K562 (cell line): Measurements from ENCODE around the gene SLC38A10. TPM values are rescaled to one million over a fixed set of nuclear protein-coding genes. Genes with fewer than 3 reads are reported as not detected.

Source experiments
- ATAC-seq: fragments of 200-7000 bp; cut with Tn5 transposase; 3 replicates; pipeline ENCODE4 v1.9.1; 2020; ENCODE audit warnings: moderate library complexity
- BruUV-seq: library from RNA; stranded (reverse); fragments of 400-500 nt; replicated peaks from 2 replicates; lab custom pipeline; 2021; lab: Mats Ljungman, UMichigan
- CTCF ChIA-PET: fragments of 300-600 bp; formaldehyde crosslinking; extraction: SDS; loops from one replicate; lab custom pipeline; 2021; ENCODE audit warnings: low intra/inter-chr PET ratio; lab: Yijun Ruan, JAX
- POLR2A ChIA-PET: fragments of 300-600, 350-650 bp; sonication (Branson Sonifier 250); formaldehyde crosslinking; extraction: SDS; loops from one replicate; lab custom pipeline; 2021; ENCODE audit warnings: antibody characterized with exemption, inconsistent platforms; lab: Yijun Ruan, JAX
- DNase-seq, 4 experiments: peaks; one replicate each; pipeline versions ENCODE4 v3.0.0 to v3.0.0-alpha.2; 2011 to 2018; ENCODE audit warnings: low spot score in 3 of 4, mixed read lengths in 3 of 4; ENCODE audit errors: extremely low read depth in 1 of 4
- FAIRE-seq: peaks from 2 replicates; lab custom pipeline; 2011; peaks lifted over from hg19 to GRCh38; lab: Jason Lieb, UNC
- H2AFZ ChIP-seq: 2 replicates; pipeline ENCODE4 v1.6.0; 2011; ENCODE audit warnings: low read depth, low read length, control low read depth, inconsistent platforms
- H3K27ac ChIP-seq: fragments of 200-600 bp; 3 replicates; pipeline ENCODE4 v1.8.0; 2011; ENCODE audit warnings: low read depth, mild to moderate bottlenecking, control low read depth, inconsistent platforms, low read length, moderate library complexity, mixed read lengths; ENCODE audit errors: extremely low read depth
- H3K27me3 ChIP-seq, 2 experiments: fragments of 300-600 bp in 1 of 2; 2 replicates in 1 of 2; 3 replicates in 1 of 2; pipeline versions ENCODE4 v1.6.0 to v1.8.0; 2011; ENCODE audit warnings: inconsistent platforms in 2 of 2, low read length in 2 of 2, mild to moderate bottlenecking in 1 of 2, mixed read lengths in 1 of 2, moderate library complexity in 1 of 2; ENCODE audit not compliant: control insufficient read depth in 2 of 2, insufficient read depth in 2 of 2
- H3K36me3 ChIP-seq: fragments of 300-600 bp; 3 replicates; pipeline ENCODE4 v1.8.0; 2011; ENCODE audit warnings: mild to moderate bottlenecking, low read length, inconsistent platforms; ENCODE audit not compliant: control insufficient read depth, insufficient read depth
- H3K4me1 ChIP-seq, 2 experiments: fragments of 200-600 bp in 1 of 2; replicated peaks in 1 of 2; 2 replicates in 1 of 2; 3 replicates in 1 of 2; pipeline versions ENCODE4 v1.5.1 to v1.8.0; 2011; ENCODE audit warnings: inconsistent platforms in 2 of 2, low read length in 2 of 2, mild to moderate bottlenecking in 1 of 2, mixed read lengths in 1 of 2, moderate library complexity in 1 of 2; ENCODE audit not compliant: control insufficient read depth in 2 of 2, insufficient read depth in 2 of 2
- H3K4me2 ChIP-seq: 2 replicates; pipeline ENCODE4 v1.6.1; 2011; ENCODE audit warnings: low read length, control low read depth, inconsistent platforms, mixed read lengths; ENCODE audit not compliant: insufficient read depth
- H3K4me3 ChIP-seq: fragments of 200-600 bp; sonication (generic), shearing (Covaris generic); 2 replicates; pipeline ENCODE4 v1.5.1; 2016; ENCODE audit warnings: control low read depth, inconsistent platforms
- H3K79me2 ChIP-seq: fragments of 200-600 bp; 3 replicates; pipeline ENCODE4 v1.8.0; 2011; ENCODE audit warnings: low read length, inconsistent platforms; ENCODE audit not compliant: control insufficient read depth, insufficient read depth
- H3K9ac ChIP-seq, 2 experiments: 2 replicates each; pipeline versions ENCODE4 v1.6.0 to v1.6.1; 2011; ENCODE audit warnings: low read depth in 2 of 2, low read length in 2 of 2, control low read depth in 1 of 2, inconsistent platforms in 1 of 2, mild to moderate bottlenecking in 1 of 2, mixed read lengths in 1 of 2; ENCODE audit not compliant: insufficient read depth in 1 of 2
- H3K9me1 ChIP-seq: one replicate; pipeline ENCODE4 v1.6.0; 2011; ENCODE audit warnings: inconsistent platforms, mild to moderate bottlenecking, low read length, moderate library complexity; ENCODE audit not compliant: control insufficient read depth, insufficient read depth
- H3K9me3 ChIP-seq: replicated peaks from 2 replicates; pipeline ENCODE4 v1.5.1; 2011; ENCODE audit warnings: low read depth, low read length, inconsistent platforms; ENCODE audit not compliant: control insufficient read depth, insufficient read depth
- H4K20me1 ChIP-seq: replicated peaks from 2 replicates; pipeline ENCODE4 v1.6.1; 2011; ENCODE audit warnings: low read length, inconsistent platforms, mixed read lengths; ENCODE audit not compliant: control insufficient read depth, insufficient read depth
- RBM22 ChIP-seq: fragments of 200-400 bp; formaldehyde crosslinking; IDR thresholded peaks from 2 replicates; pipeline ENCODE4 v1.6.1; 2018; ENCODE audit warnings: low read length, low read depth; ENCODE audit not compliant: poor library complexity, severe bottlenecking
- RCOR1 ChIP-seq, 2 experiments: IDR thresholded peaks; 2 replicates each; pipeline ENCODE4 v1.6.1; 2012; ENCODE audit warnings: low read depth in 2 of 2, low read length in 2 of 2, borderline replicate concordance in 1 of 2, improper control_type of control experiment in 1 of 2
- ZNF280B ChIP-seq: fragments of 250-450 bp; sonication (Bioruptor Pico); IDR thresholded peaks from 2 replicates; pipeline ENCODE4 v1.5.1; 2021; ENCODE audit warnings: mild to moderate bottlenecking
- WGBS: fragments of 100-300 bp; shearing (Covaris generic); methylation state at CpG from one replicate; pipeline ENCODE4 v1.1.6; 2016; ENCODE audit warnings: low coverage, mixed read lengths; ENCODE audit not compliant: insufficient coverage; ENCODE audit errors: missing lambda C conversion rate; 5-methylcytosine and 5-hydroxymethylcytosine counted together
- in situ Hi-C: fragments of 300-500 bp; cut with MboI; formaldehyde crosslinking; loops from 4 replicates; pipeline ENCODE4 v1.15.0; 2018; ENCODE audit warnings: inconsistent platforms, mixed read lengths
- intact Hi-C: fragments of 100-400 bp; cut with micrococcal nuclease; formaldehyde crosslinking; loops from 2 replicates; pipeline ENCODE4 v1.14.2; 2022
- polyA plus RNA-seq, 8 experiments: library from polyadenylated mRNA; depleted of rRNA in 4 of 8; stranded (reverse) in 5 of 8; unstranded in 3 of 8; fragments of >200 nt; fragmentation: Nextera tagmentation in 2 of 8; fragmentation: Illumina TruSeq in 1 of 8; extraction: Ambion mirVana in 2 of 8; extraction: Trizol in 1 of 8; gene quantifications; 2 replicates each; pipeline versions ENCODE4 v1.2.1 to v1.2.3, GENCODE V29; 2011 to 2014; ENCODE audit warnings: inconsistent platforms in 1 of 8, missing spikeins in 1 of 8
- total RNA-seq, 7 experiments: library from RNA; depleted of rRNA in 6 of 7; stranded (reverse); fragments of >200 nt in 6 of 7; fragmentation: Illumina TruSeq in 2 of 7; extraction: Trizol in 2 of 7; gene quantifications; 2 replicates each; pipeline versions ENCODE4 v1.2.1 to v1.2.3, GENCODE V29; 2011 to 2021; ENCODE audit warnings: low replicate concordance in 1 of 7

Gene SLC38A10
- total and polyA plus RNA-seq, 9 of the 15 experiments (the other 6 are each of a cell fraction or from before 2014, with no cell fraction given) = 0.45 to 54.2 (median 13.8) TPM

DNA sequence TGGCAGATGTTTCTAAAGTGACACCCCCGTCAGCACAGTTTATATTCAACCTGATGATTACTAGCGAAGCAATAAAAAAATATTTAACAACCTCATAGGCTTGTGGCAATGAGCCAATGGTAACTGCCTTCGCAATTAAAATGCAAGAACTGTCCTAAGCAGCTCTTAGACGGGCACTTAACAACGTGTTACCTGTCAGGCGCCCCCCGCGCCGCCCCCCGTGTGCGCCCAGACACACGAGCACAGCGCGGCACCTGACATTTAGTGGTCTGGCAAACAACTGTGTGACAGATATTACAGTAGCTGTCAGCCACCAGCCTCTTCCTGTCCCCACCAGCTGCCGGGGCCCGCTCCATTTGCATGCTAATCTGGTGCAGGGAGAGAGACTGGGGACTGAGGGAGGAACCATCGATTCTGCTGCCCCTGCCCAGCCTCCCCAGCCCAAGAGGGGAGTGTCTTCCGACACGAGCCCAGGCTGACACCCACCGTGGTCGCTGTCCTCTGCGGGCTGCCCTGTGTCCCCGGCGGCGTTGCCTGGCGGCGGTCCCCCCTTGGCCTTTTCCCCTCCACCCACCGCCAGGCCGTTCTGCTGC lies 43.3 kb downstream of the SLC38A10 start:
- DNase-seq (no peak), ATAC-seq (no peak), FAIRE-seq (no peak)
- H3K27ac ChIP-seq = no peak overlapping the region
- 0 out of 4 replicates have a peak overlapping the region, but pooled peaks of 1 of the 2 experiments have one; percentile 37 for H3K9ac ChIP-seq
- H3K9me3 ChIP-seq = no peaks in the 10 kb centered on the region
- H2AFZ ChIP-seq = no peak overlapping the region
- no peaks in the 10 kb centered on the region for H3K9me1 ChIP-seq
- ChIA-PET CTCF (interaction anchor here (0.6 kb wide), 1 partner anchor 349 kb away, joined by 3 read pairs; no protein-coding TSS in a partner anchor), POLR2A (no interaction called here)
- H3K27me3 ChIP-seq = no peaks in the 10 kb centered on the region
- no peaks in the 10 kb centered on the region for H3K79me2 ChIP-seq
- 91% methylated on average over 23 of the region's 29 CpGs for WGBS
- intact Hi-C loops (loop anchor here (5.0 kb wide), 1 partner anchor 40 kb away; no protein-coding TSS in a partner anchor), in situ Hi-C loops (no loop called here)
- peaks cover 0 to 41% of the 10 kb centered on the region in 2 experiments; a peak in 2 of 5 replicates for H3K4me1 ChIP-seq
- peaks cover 27% of the 10 kb centered on the region; the same call in 1 of the 3 replicates for H3K36me3 ChIP-seq
- H3K4me2 ChIP-seq = no peak overlapping the region
- H3K4me3 ChIP-seq = no peak overlapping the region
- TF ChIP-seq ZNF280B (CRISPR knock-in tag) = no peak
- TF ChIP-seq RBM22 = peak; percentile 11
- TF ChIP-seq RCOR1 (IDR thresholded peaks at IDR 0.05; ENCODE audit: borderline replicate concordance in 1 of 2, low read depth in 2 of 2, low read length in 2 of 2) = no peak
- no TSS peak for BruUV-seq
- no peaks in the 10 kb centered on the region; the same call in 1 of the 2 replicates for H4K20me1 ChIP-seq
